Renal cortical epithelial cell (primary cell): Measurements from ENCODE around the gene EHD4. TPM values are rescaled to one million over a fixed set of nuclear protein-coding genes. Genes with fewer than 3 reads are reported as not detected.

ENCODE experiments used
- total RNA-seq: library from RNA; depleted of rRNA; stranded (reverse); fragments of >200 nt; gene quantifications from 2 replicates; pipeline ENCODE4 v1.2.3, GENCODE V29; 2014

EHD4 gene
- total RNA-seq, 1 donor from 2014 or later: 55.9 TPM

Other genes starting within 250 kb of the EHD4 start
- 8.9 and 18.9 TPM in 2 replicates for gene MAPKBP1, start 198.1 kb downstream of the EHD4 start, total RNA-seq
- 4.4 and 6.6 TPM in 2 replicates for gene JMJD7, start 144.5 kb downstream of the EHD4 start, total RNA-seq
- gene PLA2G4B, start 133.7 kb downstream of the EHD4 start, total RNA-seq: 0.52 and 0.80 TPM in 2 replicates
- 0.35 and 2.5 TPM in 2 replicates for gene SPTBN5, start 78.5 kb downstream of the EHD4 start, total RNA-seq
- gene PLA2G4E, start 48.5 kb upstream of the EHD4 start, total RNA-seq: not detected in 2 replicates
- gene PLA2G4D, start 122.0 kb upstream of the EHD4 start, total RNA-seq: not detected in 2 replicates
- 0.20 and 2.1 TPM in 2 replicates for gene PLA2G4F, start 184.1 kb upstream of the EHD4 start, total RNA-seq
- 26.4 and 62.5 TPM in 2 replicates for gene VPS39, start 235.7 kb upstream of the EHD4 start, total RNA-seq